Frontal cortex (tissue), 4 donors: ENCODE data around the gene SLC7A6. TPM values are rescaled to one million over a fixed set of nuclear protein-coding genes. Genes with fewer than 3 reads are reported as not detected.

Experiments used
- DNase-seq, 2 donors: peaks; one replicate each; pipeline ENCODE4 v3.0.0; 2012; ENCODE audit warnings: low spot score in 2 of 2
- FAIRE-seq: peaks from 2 replicates; lab custom pipeline; 2012; peaks lifted over from hg19 to GRCh38; lab: Jason Lieb, UNC
- total RNA-seq: library from RNA; depleted of rRNA; stranded (reverse); fragments of >200 nt; gene quantifications from one replicate; pipeline ENCODE4 v1.2.3, GENCODE V29; 2014
- donor health status: control.
- donor health status: control.
- donor health status: control.

The SLC7A6 gene
- total RNA-seq: 17.1 TPM

- DNase-seq (peak; percentile 89 to 90), FAIRE-seq (no peak)
Measured at GRCh38 chr16:68264128-68265077, at the start of gene SLC7A6. SLC7A6 (plus strand) TSS chr16:68264526; CDS start chr16:68274727, 10,201 bp downstream.

- DNase-seq (no peak), FAIRE-seq (no peak)
Measured at GRCh38 chr16:68214726-68215125, 49.6 kb upstream of the SLC7A6 start.

GRCh38 chr16:68215302-68215701, 49.0 kb upstream of the SLC7A6 start:
- no peak for DNase-seq
- FAIRE-seq: no peak

- FAIRE-seq (no peak), DNase-seq (no peak)
Measured at GRCh38 chr16:68216240-68216639, 48.1 kb upstream of the SLC7A6 start.

- no peak for FAIRE-seq
- DNase-seq: no peak
Measured at GRCh38 chr16:68217506-68217905, 46.8 kb upstream of the SLC7A6 start.

- FAIRE-seq: no peak
- DNase-seq: no peak
Measured at GRCh38 chr16:68219725-68220351, 44.5 kb upstream of the SLC7A6 start.

GRCh38 chr16:68223072-68223471, 41.3 kb upstream of the SLC7A6 start:
- FAIRE-seq: no peak
- no peak for DNase-seq

- no peak for DNase-seq
- no peak for FAIRE-seq
Measured at GRCh38 chr16:68226116-68226515, 38.2 kb upstream of the SLC7A6 start.

- FAIRE-seq (no peak), DNase-seq (no peak)
Measured at GRCh38 chr16:68227183-68227793, 37.0 kb upstream of the SLC7A6 start.

GRCh38 chr16:68227850-68228553, 36.3 kb upstream of the SLC7A6 start:
- no peak for FAIRE-seq
- no peak for DNase-seq

GRCh38 chr16:68228652-68229051, 35.7 kb upstream of the SLC7A6 start:
- DNase-seq (no peak), FAIRE-seq (no peak)

- FAIRE-seq: no peak
Measured at GRCh38 chr16:68229431-68230175, 34.7 kb upstream of the SLC7A6 start.

GRCh38 chr16:68230176-68230571, 34.2 kb upstream of the SLC7A6 start:
- DNase-seq: no peak

More at GRCh38 chr16:68229431-68230175, 34.7 kb upstream of the SLC7A6 start:
- peak; percentile 58 to 69 for DNase-seq

GRCh38 chr16:68230956-68231355, 33.4 kb upstream of the SLC7A6 start:
- DNase-seq (no peak), FAIRE-seq (no peak)

More at GRCh38 chr16:68230176-68230571, 34.2 kb upstream of the SLC7A6 start:
- FAIRE-seq: no peak

- no peak for DNase-seq
- no peak for FAIRE-seq
Measured at GRCh38 chr16:68231384-68232136, 32.8 kb upstream of the SLC7A6 start.

GRCh38 chr16:68232335-68232734, 32.0 kb upstream of the SLC7A6 start:
- FAIRE-seq: no peak
- no peak for DNase-seq

GRCh38 chr16:68233085-68233834, 31.1 kb upstream of the SLC7A6 start:
- DNase-seq (no peak), FAIRE-seq (no peak)

- DNase-seq: peak in 1 of 2 donors; percentile 9
- no peak for FAIRE-seq
Measured at GRCh38 chr16:68233835-68234187, 30.5 kb upstream of the SLC7A6 start.
